ENCODE results near the gene PPP2CA.

PPP2CA gene

DNA sequence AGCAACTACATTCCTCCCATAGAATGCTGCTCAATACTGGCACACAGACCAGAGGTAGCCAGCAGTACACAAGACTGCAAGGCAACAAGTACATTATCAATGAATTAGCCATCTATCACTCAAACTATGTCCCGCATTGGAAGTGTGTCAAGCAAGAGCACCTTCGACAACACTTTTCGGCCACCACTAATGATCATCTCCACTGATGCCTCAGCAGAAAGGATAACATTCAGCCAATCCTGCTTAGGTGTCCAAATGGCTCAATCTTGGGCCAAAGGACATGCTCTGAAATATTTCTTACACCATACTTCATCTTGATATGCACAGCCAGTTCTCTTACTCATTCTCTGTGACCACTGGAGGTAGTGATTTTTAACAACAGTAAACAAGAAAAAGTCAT, 74.2 kb downstream of the PPP2CA start:
- H3K4me3 ChIP-seq (ENCODE audit: low read depth, low read length) = no peak overlapping the region
- TF ChIP-seq, protein P1, sequence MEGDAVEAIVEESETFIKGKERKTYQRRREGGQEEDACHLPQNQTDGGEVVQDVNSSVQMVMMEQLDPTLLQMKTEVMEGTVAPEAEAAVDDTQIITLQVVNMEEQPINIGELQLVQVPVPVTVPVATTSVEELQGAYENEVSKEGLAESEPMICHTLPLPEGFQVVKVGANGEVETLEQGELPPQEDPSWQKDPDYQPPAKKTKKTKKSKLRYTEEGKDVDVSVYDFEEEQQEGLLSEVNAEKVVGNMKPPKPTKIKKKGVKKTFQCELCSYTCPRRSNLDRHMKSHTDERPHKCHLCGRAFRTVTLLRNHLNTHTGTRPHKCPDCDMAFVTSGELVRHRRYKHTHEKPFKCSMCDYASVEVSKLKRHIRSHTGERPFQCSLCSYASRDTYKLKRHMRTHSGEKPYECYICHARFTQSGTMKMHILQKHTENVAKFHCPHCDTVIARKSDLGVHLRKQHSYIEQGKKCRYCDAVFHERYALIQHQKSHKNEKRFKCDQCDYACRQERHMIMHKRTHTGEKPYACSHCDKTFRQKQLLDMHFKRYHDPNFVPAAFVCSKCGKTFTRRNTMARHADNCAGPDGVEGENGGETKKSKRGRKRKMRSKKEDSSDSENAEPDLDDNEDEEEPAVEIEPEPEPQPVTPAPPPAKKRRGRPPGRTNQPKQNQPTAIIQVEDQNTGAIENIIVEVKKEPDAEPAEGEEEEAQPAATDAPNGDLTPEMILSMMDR (IDR thresholded peaks at IDR 0.05; ENCODE audit: low read depth, low read length) = no peak

DNA sequence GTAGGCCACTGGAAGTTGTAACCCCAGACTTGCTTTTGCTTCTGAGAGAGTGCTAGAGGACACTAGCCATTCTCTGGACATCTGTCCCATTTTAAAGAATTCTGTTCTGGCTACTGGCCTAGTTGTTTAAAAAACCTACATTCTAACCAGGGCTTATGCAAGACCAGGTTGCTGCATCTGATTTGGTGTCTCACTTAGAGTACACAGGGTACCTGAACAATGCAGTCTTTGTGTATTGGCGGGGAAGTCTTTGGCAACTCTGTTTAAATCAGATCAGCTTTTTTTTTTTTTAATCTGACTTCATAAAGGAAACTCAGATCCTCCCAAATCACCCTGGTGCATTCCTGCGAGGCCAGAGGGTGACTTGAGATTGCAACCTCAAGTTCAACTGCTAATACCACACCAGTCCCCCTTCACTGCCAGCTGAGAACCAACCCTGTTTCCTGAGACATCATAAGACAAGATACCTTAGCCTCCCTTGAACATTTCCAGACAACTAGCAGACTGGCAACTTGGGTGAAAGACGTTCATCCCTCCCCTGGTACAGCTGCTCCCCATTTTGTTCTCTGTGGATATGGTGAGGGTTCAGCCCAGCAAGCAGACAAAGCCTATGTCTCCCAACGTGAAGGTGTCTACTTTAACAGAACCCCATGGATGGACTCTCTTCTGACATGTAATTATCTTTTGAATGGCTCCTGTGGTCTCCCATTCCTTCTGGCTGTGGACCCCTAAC, 76.1 kb downstream of the PPP2CA start:
- TF ChIP-seq, protein P1 (IDR thresholded peaks at IDR 0.05; ENCODE audit: low read depth, low read length) = no peak
- no peak overlapping the region for H3K4me3 ChIP-seq (ENCODE audit: low read depth, low read length)

DNA sequence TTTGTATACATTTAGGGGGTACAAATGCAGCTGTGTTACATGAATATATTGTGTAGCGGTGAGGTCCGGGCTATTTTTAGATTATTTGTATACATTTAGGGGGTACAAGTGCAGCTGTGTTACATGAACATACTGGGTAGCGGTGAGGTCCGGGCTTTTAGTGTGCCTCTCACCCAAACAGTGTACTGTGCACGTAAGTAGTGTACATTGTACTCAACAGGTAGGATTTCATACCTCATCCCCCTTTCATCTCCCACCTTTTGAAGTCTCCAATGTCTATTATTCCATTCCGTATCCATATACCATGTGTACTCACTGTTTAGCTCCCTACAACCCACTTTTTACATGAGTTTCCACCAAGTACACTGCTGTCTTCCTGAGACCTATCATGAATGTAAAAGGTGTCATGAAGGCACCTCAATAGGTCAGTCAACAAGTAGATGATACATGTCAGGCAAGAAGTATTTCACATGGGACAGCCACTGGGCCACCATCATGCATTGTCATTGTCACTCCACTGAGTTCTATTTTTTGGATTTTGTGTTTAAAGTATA, 76.8 kb downstream of the PPP2CA start:
- no peak overlapping the region for H3K4me3 ChIP-seq (ENCODE audit: low read depth, low read length)
- TF ChIP-seq, protein P1 (IDR thresholded peaks at IDR 0.05; ENCODE audit: low read depth, low read length) = no peak

DNA sequence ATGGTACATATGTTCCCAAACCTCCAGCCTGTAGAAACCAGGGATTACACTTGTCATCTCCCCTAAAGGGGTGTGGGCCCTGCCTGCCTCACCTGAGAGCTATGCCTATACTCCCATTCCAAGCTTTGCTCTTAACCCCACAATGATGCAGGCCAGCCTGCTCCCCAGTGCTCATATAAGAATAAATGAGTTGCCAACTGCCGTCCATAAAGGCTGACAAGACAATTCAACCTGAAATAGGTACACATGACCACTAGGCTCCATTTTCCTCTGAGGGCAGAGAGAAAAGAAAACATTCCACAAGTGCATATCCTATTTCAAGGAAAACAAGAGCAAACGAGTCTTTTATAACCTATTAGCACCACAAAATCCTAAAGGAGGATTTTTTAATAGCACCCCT, 77.6 kb downstream of the PPP2CA start:
- no peak overlapping the region for H3K4me3 ChIP-seq (ENCODE audit: low read depth, low read length)
- TF ChIP-seq, protein P1 (IDR thresholded peaks at IDR 0.05; ENCODE audit: low read depth, low read length) = no peak

DNA sequence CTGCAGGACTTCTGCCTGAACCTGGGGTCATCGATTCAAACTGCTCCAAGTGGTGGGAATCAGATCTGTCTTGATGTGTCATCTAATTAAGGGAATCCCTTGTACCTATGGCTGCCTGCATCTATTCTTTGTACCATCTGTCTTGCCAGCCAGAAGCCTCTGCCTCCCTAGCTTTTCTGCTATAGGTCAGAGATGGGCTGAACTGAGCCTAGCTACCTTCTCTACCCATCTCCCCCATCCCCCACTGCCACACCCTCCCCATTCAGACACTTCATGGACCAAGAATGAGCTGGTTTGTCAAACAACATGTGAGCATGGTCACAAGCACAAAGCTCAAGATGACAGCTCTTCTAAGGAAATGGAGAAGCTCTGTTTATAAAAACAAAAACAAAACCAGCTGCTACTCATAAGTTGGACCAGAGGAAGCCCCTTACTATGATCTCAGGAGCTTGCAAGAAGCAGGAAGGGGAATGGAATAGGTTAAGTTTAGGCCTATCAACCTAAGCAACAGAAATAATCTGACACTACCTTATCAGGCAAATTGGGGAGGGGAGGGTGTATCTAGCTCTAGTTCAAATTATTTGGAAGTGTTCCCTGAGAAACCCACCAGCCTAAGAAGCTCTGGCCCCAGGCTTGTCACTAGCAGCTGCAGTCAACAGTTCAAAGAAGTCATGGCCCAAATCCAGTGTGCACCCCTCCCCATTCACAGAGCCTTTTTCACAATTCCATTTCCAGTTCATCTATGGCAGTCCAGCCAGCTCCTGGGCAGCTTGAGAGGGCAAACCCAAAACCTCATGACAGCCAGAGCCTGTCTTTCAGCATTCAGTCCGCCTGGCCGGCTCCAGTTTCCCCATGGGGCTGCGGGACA, 79.0 kb downstream of the PPP2CA start:
- H3K4me3 ChIP-seq (ENCODE audit: low read depth, low read length) = no peak overlapping the region
- TF ChIP-seq, protein P1 (IDR thresholded peaks at IDR 0.05; ENCODE audit: low read depth, low read length) = no peak

DNA sequence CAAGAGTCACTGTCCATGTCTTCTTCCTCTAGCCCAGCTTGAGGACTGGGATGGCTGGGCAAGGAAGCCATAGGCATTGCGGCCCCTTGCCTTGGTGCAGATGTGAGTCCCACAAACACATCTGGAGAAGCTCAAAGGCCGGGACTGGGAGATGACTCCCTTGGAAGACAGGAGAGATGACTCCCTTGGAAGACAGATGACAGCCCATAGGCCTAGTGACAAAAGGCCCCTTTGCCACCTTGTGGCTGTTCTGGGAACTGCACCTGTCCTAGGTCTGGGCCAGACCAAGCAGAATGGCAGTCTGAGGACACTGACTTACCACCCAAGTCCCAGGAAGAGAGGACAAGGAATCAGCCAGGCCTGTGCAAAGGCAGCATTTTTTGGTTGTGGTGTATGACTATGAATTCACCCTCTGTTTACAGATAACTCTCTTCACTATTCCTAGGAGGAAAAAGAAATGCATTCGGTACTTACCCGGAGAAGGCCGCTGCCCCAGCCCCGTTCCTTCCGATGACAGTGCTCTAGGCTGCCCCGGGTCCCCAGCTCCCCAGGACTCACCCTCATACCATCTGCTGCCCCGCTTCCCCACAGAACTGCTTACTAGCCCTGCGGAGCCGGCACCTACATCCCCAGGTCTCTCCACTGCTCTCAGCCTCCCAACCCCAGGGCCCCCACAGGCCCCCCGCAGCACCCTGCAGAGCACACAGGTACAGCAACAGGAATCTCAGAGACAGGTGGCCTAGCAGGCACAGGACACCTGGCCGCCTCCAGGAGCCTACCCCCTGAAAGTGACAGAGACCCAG, 79.9 kb downstream of the PPP2CA start:
- TF ChIP-seq, protein P1 (IDR thresholded peaks at IDR 0.05; ENCODE audit: low read depth, low read length) = peak; percentile 94
- no peak overlapping the region for H3K4me3 ChIP-seq (ENCODE audit: low read depth, low read length)

Data from WI38 (cell line).